Neutrophil (primary cell): ENCODE data around the gene DCDC2C.

Experiments used
- H3K27ac ChIP-seq: fragments of 200-600 bp; sonication (generic); 2 replicates; pipeline ENCODE4 v1.5.1; 2016; ENCODE audit warnings: mild to moderate bottlenecking, moderate library complexity
- H3K27me3 ChIP-seq: fragments of 200-600 bp; sonication (generic); 2 replicates; pipeline ENCODE4 v1.6.0; 2016; ENCODE audit warnings: mild to moderate bottlenecking
- H3K36me3 ChIP-seq: fragments of 200-600 bp; sonication (generic); 2 replicates; pipeline ENCODE4 v1.5.1; 2017
- H3K4me1 ChIP-seq, 2 experiments: fragments of 200-600 bp in 1 of 2; sonication (generic) in 1 of 2; 1 replicate in 1 of 2; 2 replicates in 1 of 2; pipeline versions ENCODE4 v1.5.1 to v1.6.1; 2013 to 2016; ENCODE audit warnings: low read depth in 1 of 2, low read length in 1 of 2, mild to moderate bottlenecking in 1 of 2, moderate library complexity in 1 of 2; ENCODE audit not compliant: control insufficient read depth in 1 of 2, insufficient read depth in 1 of 2
- H3K4me3 ChIP-seq, 2 experiments: fragments of 200-600 bp in 1 of 2; sonication (generic) in 1 of 2; 1 replicate in 1 of 2; 2 replicates in 1 of 2; pipeline ENCODE4 v1.5.1; 2013 to 2016; ENCODE audit warnings: low read depth in 1 of 2, low read length in 1 of 2, mild to moderate bottlenecking in 1 of 2, moderate library complexity in 1 of 2
- H3K9me3 ChIP-seq: fragments of 200-600 bp; sonication (generic); 2 replicates; pipeline ENCODE4 v1.5.1; 2016
- TF ChIP-seq, protein P1 (sequence below): fragments of 200-600 bp; sonication (generic); IDR thresholded peaks from 2 replicates; pipeline ENCODE4 v1.5.1; 2016; ENCODE audit warnings: antibody characterized with exemption

The DCDC2C gene

DNA sequence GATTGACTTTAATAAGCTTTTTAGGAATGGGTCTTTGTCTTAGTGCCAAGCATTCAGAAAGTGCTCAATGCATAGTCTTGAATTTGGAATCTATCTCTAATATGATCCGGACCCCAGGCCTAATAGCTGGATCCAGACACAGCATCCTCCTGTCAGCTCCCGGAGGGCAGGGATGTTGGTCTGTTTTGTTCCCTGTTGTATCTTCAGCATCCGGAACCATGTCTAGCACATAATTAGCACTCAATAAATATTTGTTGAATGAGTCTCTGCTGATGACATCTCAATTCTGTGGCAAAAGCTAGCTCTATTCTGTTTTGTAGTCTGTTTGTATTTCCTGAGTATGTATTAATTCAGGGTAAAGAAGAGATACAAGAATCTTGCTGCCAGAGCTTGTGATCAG, 169.1 kb downstream of the DCDC2C start:
- TF ChIP-seq, protein P1, sequence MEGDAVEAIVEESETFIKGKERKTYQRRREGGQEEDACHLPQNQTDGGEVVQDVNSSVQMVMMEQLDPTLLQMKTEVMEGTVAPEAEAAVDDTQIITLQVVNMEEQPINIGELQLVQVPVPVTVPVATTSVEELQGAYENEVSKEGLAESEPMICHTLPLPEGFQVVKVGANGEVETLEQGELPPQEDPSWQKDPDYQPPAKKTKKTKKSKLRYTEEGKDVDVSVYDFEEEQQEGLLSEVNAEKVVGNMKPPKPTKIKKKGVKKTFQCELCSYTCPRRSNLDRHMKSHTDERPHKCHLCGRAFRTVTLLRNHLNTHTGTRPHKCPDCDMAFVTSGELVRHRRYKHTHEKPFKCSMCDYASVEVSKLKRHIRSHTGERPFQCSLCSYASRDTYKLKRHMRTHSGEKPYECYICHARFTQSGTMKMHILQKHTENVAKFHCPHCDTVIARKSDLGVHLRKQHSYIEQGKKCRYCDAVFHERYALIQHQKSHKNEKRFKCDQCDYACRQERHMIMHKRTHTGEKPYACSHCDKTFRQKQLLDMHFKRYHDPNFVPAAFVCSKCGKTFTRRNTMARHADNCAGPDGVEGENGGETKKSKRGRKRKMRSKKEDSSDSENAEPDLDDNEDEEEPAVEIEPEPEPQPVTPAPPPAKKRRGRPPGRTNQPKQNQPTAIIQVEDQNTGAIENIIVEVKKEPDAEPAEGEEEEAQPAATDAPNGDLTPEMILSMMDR, result no peak
- Histone ChIP-seq H3K27me3 (no peaks in the 10 kb centered on the region), H3K4me3 (no peak overlapping the region), H3K36me3 (no peaks in the 10 kb centered on the region), H3K27ac (no peak overlapping the region), H3K4me1 (no peaks in the 10 kb centered on the region), H3K9me3 (no peaks in the 10 kb centered on the region)

DNA sequence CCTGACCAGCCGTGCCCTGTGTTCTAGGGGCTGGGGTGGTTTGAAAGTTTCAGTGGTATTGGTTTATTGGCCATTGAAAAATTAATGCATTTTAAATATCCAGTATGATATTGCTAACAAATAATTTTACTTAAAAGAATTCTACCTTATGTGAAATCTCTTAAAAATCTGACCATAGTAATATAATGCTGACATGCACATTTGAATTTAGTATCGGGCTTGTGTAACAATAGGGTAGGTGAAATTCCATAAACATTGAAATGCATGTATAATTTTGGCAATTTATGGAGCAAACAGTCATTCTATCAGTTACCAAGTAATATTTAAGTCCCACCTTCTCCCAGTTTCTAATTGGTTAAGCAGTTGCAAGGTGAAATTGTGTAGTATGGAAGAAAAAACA, 170.5 kb downstream of the DCDC2C start:
- Histone ChIP-seq H3K9me3 (no peaks in the 10 kb centered on the region), H3K27ac (no peak overlapping the region), H3K36me3 (no peaks in the 10 kb centered on the region), H3K4me1 (no peaks in the 10 kb centered on the region), H3K27me3 (no peaks in the 10 kb centered on the region), H3K4me3 (no peak overlapping the region)
- TF ChIP-seq, protein P1, result no peak

- Histone ChIP-seq H3K27ac (no peak overlapping the region), H3K4me1 (no peaks in the 10 kb centered on the region), H3K9me3 (no peaks in the 10 kb centered on the region), H3K36me3 (no peaks in the 10 kb centered on the region), H3K27me3 (no peaks in the 10 kb centered on the region), H3K4me3 (no peak overlapping the region)
- TF ChIP-seq, protein P1, result no peak
These were observed 172.8 kb downstream of the DCDC2C start for GRCh38 chr2:3876221-3876620.

DNA sequence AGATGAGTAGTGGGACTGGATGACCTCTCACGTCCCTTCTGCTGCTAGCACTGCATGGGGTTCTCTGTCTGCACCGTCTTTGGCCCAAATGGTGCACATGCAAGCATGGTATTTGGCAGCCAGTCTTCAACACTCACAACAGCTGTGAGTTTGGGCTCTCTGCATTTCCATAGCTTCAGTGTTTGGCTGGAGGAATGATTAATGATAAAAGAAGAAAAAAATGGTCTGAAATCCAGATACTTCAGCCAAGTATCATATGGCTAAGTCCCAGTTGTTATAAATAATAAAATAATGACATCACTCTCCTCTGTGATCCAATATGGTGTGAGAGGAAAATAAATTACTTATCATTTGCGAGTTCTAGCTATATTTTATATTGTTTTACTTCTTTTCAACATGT, 173.3 kb downstream of the DCDC2C start:
- Histone ChIP-seq H3K27ac (no peak overlapping the region), H3K27me3 (no peaks in the 10 kb centered on the region), H3K4me1 (no peaks in the 10 kb centered on the region), H3K9me3 (no peaks in the 10 kb centered on the region), H3K36me3 (no peaks in the 10 kb centered on the region), H3K4me3 (no peak overlapping the region)
- TF ChIP-seq, protein P1, result no peak

DNA sequence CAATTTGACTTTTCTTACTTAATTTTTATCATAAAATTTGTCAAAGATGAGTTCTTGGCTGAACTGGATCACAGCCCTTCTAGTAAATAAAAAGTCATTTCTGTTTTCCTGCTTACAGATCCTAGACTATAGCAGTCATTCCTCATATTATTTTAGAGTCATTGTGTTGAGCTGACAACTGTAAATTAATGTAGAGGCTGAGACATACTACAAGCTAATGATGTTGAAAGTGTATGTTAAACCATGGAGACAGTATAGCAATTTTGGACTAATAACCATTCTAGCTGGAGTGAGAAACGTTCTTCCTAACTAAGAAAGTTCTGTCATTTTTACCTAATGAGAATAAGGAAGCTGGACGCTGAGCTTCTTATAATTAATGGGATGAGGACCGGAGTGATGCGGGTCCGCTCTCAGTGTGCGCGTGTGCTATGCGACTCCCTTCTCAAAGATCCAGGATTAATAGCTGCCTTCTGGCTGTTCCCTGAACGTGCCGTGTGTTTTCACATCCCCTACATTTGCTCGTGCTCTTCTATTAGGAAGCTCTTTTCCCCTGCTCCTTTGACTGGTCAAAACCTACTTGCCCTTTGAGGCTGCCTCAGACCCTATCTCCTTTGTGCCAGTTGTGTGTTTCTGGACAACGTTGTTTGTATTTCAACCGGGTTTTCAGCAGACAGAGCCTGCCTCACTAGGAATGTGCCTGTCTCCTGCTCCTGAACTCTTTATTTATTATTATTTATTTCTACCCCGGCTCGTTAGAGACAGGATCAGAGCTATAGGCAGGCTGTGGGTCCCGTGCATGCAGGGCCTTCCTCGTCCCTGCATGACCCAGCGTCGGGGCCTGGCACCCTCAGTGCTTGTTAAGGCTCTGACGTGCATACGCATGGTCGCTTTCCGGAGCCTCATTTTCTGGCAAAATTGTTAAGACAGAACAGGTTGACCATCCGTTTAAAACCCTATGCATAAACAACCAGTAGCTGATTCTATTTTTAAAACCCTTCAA, 182.6 kb downstream of the DCDC2C start:
- Histone ChIP-seq H3K27ac (no peak overlapping the region), H3K27me3 (no peaks in the 10 kb centered on the region), H3K36me3 (no peaks in the 10 kb centered on the region), H3K4me1 (no peaks in the 10 kb centered on the region), H3K4me3 (no peak overlapping the region), H3K9me3 (no peaks in the 10 kb centered on the region)
- TF ChIP-seq, protein P1, result no peak
